Measurements from ENCODE around the gene ZNF23. TPM values are rescaled to one million over a fixed set of nuclear protein-coding genes. Genes with fewer than 3 reads are reported as not detected.

ZNF23 gene
- total RNA-seq, 1 donor from 2014 or later: 7.9 TPM

DNA sequence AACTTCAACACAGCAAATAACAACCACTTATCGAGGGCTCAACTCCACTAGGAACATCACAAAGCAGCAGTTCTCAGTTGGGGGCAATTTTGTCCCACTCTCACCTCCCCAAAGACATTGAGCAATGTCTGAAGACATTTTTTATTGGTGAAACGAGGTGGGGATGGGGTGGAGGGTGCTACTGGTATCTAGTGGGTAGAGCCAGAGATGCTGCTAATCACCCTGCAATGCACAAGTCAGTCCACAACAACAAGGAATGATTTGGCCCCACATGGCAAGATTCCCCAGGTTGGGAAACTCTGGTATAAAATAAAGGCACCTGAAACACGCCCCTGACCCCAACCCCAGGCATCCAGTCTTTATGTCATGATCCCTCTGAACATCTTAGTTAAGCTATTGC is 53.5 kb downstream of the ZNF23 start:
- TF ChIP-seq, protein P1, sequence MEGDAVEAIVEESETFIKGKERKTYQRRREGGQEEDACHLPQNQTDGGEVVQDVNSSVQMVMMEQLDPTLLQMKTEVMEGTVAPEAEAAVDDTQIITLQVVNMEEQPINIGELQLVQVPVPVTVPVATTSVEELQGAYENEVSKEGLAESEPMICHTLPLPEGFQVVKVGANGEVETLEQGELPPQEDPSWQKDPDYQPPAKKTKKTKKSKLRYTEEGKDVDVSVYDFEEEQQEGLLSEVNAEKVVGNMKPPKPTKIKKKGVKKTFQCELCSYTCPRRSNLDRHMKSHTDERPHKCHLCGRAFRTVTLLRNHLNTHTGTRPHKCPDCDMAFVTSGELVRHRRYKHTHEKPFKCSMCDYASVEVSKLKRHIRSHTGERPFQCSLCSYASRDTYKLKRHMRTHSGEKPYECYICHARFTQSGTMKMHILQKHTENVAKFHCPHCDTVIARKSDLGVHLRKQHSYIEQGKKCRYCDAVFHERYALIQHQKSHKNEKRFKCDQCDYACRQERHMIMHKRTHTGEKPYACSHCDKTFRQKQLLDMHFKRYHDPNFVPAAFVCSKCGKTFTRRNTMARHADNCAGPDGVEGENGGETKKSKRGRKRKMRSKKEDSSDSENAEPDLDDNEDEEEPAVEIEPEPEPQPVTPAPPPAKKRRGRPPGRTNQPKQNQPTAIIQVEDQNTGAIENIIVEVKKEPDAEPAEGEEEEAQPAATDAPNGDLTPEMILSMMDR (IDR thresholded peaks at IDR 0.05; ENCODE audit: insufficient read depth, low read length, severe bottlenecking): no peak
- Histone ChIP-seq H3K27me3 (ENCODE audit: control insufficient read depth, insufficient read depth, low read length) (no peaks in the 10 kb centered on the region), H3K4me3 (ENCODE audit: low read depth, low read length) (no peak overlapping the region), H3K36me3 (ENCODE audit: control insufficient read depth, insufficient read depth, low read length) (no peaks in the 10 kb centered on the region)
- DNase-seq (ENCODE audit: low read depth): no peak
- FAIRE-seq: no peak

DNA sequence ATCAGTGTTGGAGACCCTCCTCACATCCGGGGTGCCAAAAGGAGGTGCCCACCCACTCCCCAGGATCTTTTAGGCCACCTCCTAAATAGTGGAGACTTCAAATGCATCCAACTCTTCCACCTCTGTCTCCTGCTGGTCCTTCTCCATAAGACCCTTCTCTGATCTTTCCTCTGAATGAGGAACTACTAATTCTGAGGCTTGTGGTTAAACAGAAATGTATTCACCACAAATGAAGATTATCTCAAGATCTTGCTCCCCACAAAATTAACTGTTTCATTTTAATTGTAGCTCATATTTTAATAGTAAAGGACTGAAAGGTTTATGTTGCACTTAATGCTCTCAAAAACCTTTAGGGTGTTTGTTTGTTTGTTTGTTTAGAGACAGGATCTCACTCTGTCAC is 54.3 kb downstream of the ZNF23 start:
- TF ChIP-seq, protein P1 (IDR thresholded peaks at IDR 0.05; ENCODE audit: insufficient read depth, low read length, severe bottlenecking): no peak
- Histone ChIP-seq H3K4me3 (ENCODE audit: low read depth, low read length) (no peak overlapping the region), H3K36me3 (ENCODE audit: control insufficient read depth, insufficient read depth, low read length) (no peaks in the 10 kb centered on the region), H3K27me3 (ENCODE audit: control insufficient read depth, insufficient read depth, low read length) (no peaks in the 10 kb centered on the region)
- no peak for DNase-seq (ENCODE audit: low read depth)
- FAIRE-seq: no peak

DNA sequence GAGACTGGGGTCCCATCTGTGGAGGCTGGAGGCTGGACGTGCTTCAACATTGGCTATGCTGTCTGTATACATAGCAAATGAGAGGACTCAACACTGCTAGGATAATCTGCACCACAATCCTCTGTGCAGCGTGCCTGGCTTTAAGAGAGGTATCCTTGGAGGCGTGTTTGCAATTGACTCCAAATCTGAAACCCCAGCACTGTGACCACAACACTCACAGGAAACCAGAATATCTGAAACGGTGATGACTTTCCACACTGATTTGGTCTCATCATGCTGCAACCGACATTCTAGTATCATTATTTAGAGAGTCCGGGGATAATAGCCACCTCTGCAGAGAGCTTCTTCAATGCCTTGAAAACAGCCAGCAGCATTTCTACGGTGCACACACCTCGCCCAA is 55.3 kb downstream of the ZNF23 start:
- H3K4me3 ChIP-seq (ENCODE audit: low read depth, low read length): no peak overlapping the region
- no peak for DNase-seq (ENCODE audit: low read depth)

DNA sequence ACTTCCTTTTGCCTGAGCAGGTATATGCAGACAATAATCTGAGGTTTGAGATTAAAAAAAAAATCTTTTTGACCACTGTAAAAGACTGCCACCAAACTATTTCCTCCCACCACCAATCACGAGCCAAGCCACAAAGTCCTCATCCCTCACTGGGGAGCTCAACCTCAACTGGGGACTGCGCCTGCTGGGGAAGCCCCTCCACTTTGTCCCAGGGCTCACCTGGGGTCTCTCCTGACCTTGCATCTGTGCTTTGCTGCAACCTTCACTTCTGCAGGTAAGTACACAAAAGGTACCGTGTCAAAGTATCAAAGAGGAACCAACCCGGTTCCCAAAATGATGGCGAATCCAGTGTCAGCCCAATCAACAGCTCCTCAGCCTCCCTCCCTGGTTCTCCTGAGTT is 55.7 kb downstream of the ZNF23 start:
- FAIRE-seq (no peak), DNase-seq (ENCODE audit: low read depth) (no peak)
- Histone ChIP-seq H3K4me3 (ENCODE audit: low read depth, low read length) (no peak overlapping the region), H3K36me3 (ENCODE audit: control insufficient read depth, insufficient read depth, low read length) (no peaks in the 10 kb centered on the region), H3K27me3 (ENCODE audit: control insufficient read depth, insufficient read depth, low read length) (no peaks in the 10 kb centered on the region)
- TF ChIP-seq, protein P1 (IDR thresholded peaks at IDR 0.05; ENCODE audit: insufficient read depth, low read length, severe bottlenecking): no peak

More for the DNA sequence above, 55.3 kb downstream of the ZNF23 start:
- no peaks in the 10 kb centered on the region for H3K36me3 ChIP-seq (ENCODE audit: control insufficient read depth, insufficient read depth, low read length)
- H3K27me3 ChIP-seq (ENCODE audit: control insufficient read depth, insufficient read depth, low read length): no peaks in the 10 kb centered on the region
- no peak for FAIRE-seq
- TF ChIP-seq, protein P1 (IDR thresholded peaks at IDR 0.05; ENCODE audit: insufficient read depth, low read length, severe bottlenecking): no peak

DNA sequence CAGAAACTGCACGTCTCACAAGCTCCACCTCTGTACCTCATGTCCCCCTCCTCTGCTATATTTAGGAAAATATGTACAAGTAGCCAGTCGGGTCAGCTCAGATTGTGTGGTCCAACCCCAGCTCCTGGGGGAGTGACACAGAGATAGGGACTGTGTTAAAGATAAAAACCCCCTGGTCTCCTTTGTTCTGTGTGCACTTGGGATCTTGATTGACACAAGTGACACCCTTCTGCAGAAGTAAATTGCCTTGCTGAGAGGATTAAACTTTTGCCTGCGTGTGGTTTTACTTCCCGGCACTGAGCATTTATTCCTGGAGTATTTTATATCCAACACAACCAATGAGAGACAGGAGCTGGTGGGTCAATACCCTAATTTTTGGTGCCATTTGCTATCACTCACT is 57.7 kb downstream of the ZNF23 start:
- no peak overlapping the region for H3K4me3 ChIP-seq (ENCODE audit: low read depth, low read length)
- TF ChIP-seq, protein P1 (IDR thresholded peaks at IDR 0.05; ENCODE audit: insufficient read depth, low read length, severe bottlenecking): no peak
- no peak for FAIRE-seq
- DNase-seq (ENCODE audit: low read depth): no peak
- H3K36me3 ChIP-seq (ENCODE audit: control insufficient read depth, insufficient read depth, low read length): no peaks in the 10 kb centered on the region
- H3K27me3 ChIP-seq (ENCODE audit: control insufficient read depth, insufficient read depth, low read length): no peaks in the 10 kb centered on the region

DNA sequence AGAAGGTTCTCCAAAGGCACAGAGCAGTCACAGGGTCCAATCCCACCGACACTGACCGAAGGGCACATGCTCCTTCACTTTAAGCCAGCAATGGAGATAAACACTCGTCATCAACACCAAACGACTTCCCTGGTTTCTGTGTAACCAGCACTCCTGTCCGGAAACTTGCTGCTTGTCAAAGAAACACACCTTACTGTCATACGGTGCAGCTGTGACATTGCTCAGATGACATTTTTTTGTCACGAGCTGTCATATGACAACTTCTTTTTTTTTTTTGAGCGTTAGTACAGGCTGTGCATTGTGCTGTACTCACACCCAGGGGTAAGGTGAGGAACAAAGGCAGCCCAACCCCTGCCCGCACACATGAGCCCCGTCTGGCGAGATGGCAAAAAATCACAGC is 59.4 kb downstream of the ZNF23 start:
- no peaks in the 10 kb centered on the region for H3K36me3 ChIP-seq (ENCODE audit: control insufficient read depth, insufficient read depth, low read length)
- no peak overlapping the region for H3K4me3 ChIP-seq (ENCODE audit: low read depth, low read length)
- FAIRE-seq (no peak), DNase-seq (ENCODE audit: low read depth) (no peak)
- no peaks in the 10 kb centered on the region for H3K27me3 ChIP-seq (ENCODE audit: control insufficient read depth, insufficient read depth, low read length)
- TF ChIP-seq, protein P1 (IDR thresholded peaks at IDR 0.05; ENCODE audit: insufficient read depth, low read length, severe bottlenecking): no peak
